ENCODE data around the gene SETX.

SETX gene

DNA sequence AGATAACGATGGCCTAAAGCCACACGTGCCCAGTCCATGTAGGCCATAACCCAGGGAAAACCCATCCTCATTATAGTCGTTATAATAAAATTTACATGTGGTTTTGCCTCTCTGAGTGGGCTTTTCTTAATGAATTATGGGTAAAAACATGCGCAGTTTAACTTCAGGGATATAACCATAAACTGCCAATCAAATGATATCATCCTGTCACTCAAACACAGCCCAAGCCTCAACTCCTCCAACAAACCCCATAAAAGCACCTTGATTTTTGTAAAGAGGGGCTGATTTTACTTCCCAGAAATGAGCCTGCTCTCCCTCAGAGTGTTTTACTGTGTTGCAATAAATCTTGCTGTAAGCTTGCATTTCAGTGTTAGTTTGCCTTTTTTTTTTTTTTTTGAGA lies 15.8 kb upstream of the SETX start:
- Histone ChIP-seq H4K20me1 (ENCODE audit: insufficient read depth, low read length) (no peaks in the 10 kb centered on the region), H3K27ac (ENCODE audit: low read depth, low read length, poor library complexity, severe bottlenecking) (no peak overlapping the region), H3F3A (ENCODE audit: insufficient read depth, low read length) (0 out of 2 replicates have a peak, but pooled peaks cover 5% of the 10 kb centered on the region), H3K36me3 (ENCODE audit: insufficient read depth, low read length) (peaks cover 6% of the 10 kb centered on the region; the same call in 1 of the 2 replicates), H3K9me2 (ENCODE audit: low read depth, low read length) (no peaks in the 10 kb centered on the region), H3K27me3 (ENCODE audit: insufficient read depth, low read length) (no peaks in the 10 kb centered on the region), H3K79me2 (ENCODE audit: insufficient read depth, low read length) (no peaks in the 10 kb centered on the region), H3K9ac (ENCODE audit: low read length) (no peak overlapping the region), H2AFZ (ENCODE audit: low read length) (no peak overlapping the region), H3K9me3 (ENCODE audit: low read length) (no peaks in the 10 kb centered on the region), H3K4me2 (ENCODE audit: low read length) (no peak overlapping the region), H3K4me1 (ENCODE audit: insufficient read depth, low read length, severe bottlenecking) (peaks cover 30% of the 10 kb centered on the region), H3K4me3 (ENCODE audit: low read depth, low read length, poor library complexity, severe bottlenecking) (no peak overlapping the region)
- no peak for TF ChIP-seq EZH2 (IDR thresholded peaks at IDR 0.05; ENCODE audit: borderline replicate concordance, low read length)
- TF ChIP-seq, protein P1, sequence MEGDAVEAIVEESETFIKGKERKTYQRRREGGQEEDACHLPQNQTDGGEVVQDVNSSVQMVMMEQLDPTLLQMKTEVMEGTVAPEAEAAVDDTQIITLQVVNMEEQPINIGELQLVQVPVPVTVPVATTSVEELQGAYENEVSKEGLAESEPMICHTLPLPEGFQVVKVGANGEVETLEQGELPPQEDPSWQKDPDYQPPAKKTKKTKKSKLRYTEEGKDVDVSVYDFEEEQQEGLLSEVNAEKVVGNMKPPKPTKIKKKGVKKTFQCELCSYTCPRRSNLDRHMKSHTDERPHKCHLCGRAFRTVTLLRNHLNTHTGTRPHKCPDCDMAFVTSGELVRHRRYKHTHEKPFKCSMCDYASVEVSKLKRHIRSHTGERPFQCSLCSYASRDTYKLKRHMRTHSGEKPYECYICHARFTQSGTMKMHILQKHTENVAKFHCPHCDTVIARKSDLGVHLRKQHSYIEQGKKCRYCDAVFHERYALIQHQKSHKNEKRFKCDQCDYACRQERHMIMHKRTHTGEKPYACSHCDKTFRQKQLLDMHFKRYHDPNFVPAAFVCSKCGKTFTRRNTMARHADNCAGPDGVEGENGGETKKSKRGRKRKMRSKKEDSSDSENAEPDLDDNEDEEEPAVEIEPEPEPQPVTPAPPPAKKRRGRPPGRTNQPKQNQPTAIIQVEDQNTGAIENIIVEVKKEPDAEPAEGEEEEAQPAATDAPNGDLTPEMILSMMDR (IDR thresholded peaks at IDR 0.05; ENCODE audit: low read length): no peak

DNA sequence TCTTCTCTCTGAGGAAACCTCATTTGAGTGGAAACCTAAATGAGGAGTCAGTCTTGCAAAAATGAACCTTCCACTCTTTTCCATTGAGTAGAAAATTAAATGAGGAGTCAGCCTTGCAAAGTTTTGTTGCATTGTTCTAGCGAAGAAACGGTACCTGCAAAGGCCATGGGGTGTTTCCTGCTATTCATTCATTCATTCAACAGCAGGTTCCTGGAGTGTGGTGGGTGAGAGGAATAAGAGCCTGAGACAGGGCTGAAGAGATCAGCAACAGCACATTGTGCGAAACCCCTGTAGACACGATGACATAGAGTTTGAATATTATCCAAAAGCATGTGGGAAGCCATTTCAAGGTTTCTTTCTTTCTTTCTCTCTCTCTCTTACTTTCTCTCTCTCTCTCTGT lies 14.6 kb upstream of the SETX start:
- no peaks in the 10 kb centered on the region for H3K79me2 ChIP-seq (ENCODE audit: insufficient read depth, low read length)
- TF ChIP-seq, protein P1 (IDR thresholded peaks at IDR 0.05; ENCODE audit: low read length): no peak
- 0 out of 2 replicates have a peak, but pooled peaks cover 5% of the 10 kb centered on the region for H3F3A ChIP-seq (ENCODE audit: insufficient read depth, low read length)
- H3K9me2 ChIP-seq (ENCODE audit: low read depth, low read length): no peaks in the 10 kb centered on the region
- H4K20me1 ChIP-seq (ENCODE audit: insufficient read depth, low read length): no peaks in the 10 kb centered on the region
- H3K27me3 ChIP-seq (ENCODE audit: insufficient read depth, low read length): no peaks in the 10 kb centered on the region
- no peak overlapping the region for H2AFZ ChIP-seq (ENCODE audit: low read length)
- H3K36me3 ChIP-seq (ENCODE audit: insufficient read depth, low read length): no peaks in the 10 kb centered on the region
- no peak overlapping the region for H3K4me2 ChIP-seq (ENCODE audit: low read length)
- no peak overlapping the region for H3K9ac ChIP-seq (ENCODE audit: low read length)
- H3K27ac ChIP-seq (ENCODE audit: low read depth, low read length, poor library complexity, severe bottlenecking): no peak overlapping the region
- H3K9me3 ChIP-seq (ENCODE audit: low read length): no peaks in the 10 kb centered on the region
- peaks cover 30% of the 10 kb centered on the region for H3K4me1 ChIP-seq (ENCODE audit: insufficient read depth, low read length, severe bottlenecking)
- no peak overlapping the region for H3K4me3 ChIP-seq (ENCODE audit: low read depth, low read length, poor library complexity, severe bottlenecking)

DNA sequence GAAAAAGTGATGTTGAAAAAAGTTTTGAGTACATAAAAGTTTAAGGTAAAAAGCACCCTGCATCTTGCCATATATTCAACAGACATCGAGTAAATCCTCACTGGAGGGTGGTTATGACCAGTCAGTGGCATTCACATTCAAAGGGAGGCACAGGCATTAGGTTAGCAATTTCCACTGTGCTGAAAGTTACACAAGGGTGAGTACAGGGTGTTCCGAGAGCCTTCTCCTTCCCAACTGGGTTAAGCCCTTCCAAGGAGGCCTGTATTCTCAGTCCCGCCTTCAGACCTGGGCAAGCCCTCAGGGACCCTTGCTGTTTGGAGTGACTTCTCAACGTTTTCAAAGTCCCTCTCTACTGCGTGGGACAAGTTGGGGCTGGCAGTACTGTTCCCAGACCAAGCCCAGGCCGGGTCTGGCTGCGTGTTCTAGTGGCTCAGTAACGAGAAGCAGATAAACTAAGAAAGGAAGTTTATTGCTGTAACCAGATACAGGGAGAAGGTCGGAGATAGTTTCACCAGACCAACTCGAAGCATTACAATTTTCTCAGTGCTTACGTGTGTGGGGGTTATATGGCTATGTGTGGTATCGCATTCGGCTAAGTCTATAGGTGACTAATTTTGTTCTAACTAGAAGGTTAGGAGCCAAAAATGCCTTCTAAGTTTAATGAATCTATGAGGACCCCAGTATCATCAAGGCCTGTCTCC lies 13.0 kb upstream of the SETX start:
- Histone ChIP-seq H3K4me1 (ENCODE audit: insufficient read depth, low read length, severe bottlenecking) (peaks cover 16% of the 10 kb centered on the region), H3K79me2 (ENCODE audit: insufficient read depth, low read length) (no peaks in the 10 kb centered on the region)

More for the DNA sequence above, 13.0 kb upstream of the SETX start:
- Histone ChIP-seq H3K36me3 (ENCODE audit: insufficient read depth, low read length) (no peaks in the 10 kb centered on the region), H3K4me2 (ENCODE audit: low read length) (no peak overlapping the region), H2AFZ (ENCODE audit: low read length) (no peak overlapping the region), H4K20me1 (ENCODE audit: insufficient read depth, low read length) (no peaks in the 10 kb centered on the region), H3F3A (ENCODE audit: insufficient read depth, low read length) (0 out of 2 replicates have a peak, but pooled peaks cover 5% of the 10 kb centered on the region), H3K27me3 (ENCODE audit: insufficient read depth, low read length) (no peaks in the 10 kb centered on the region), H3K4me3 (ENCODE audit: low read depth, low read length, poor library complexity, severe bottlenecking) (no peak overlapping the region), H3K27ac (ENCODE audit: low read depth, low read length, poor library complexity, severe bottlenecking) (no peak overlapping the region), H3K9ac (ENCODE audit: low read length) (no peak overlapping the region), H3K9me3 (ENCODE audit: low read length) (no peaks in the 10 kb centered on the region), H3K9me2 (ENCODE audit: low read depth, low read length) (no peaks in the 10 kb centered on the region)
- TF ChIP-seq, protein P1 (IDR thresholded peaks at IDR 0.05; ENCODE audit: low read length): no peak
- no peak for TF ChIP-seq EZH2 (IDR thresholded peaks at IDR 0.05; ENCODE audit: borderline replicate concordance, low read length)
